Spleen (tissue), 7 donors: Measurements from ENCODE around the gene CIRBP.

Source experiments
- CTCF ChIP-seq, 11 experiments: fragments of 200-600 bp in 7 of 11; fragments of 450-650 bp in 4 of 11; sonication (generic) in 4 of 11; IDR thresholded peaks in 8 of 11; conservative IDR thresholded peaks in 3 of 11; 1 replicate in 7 of 11; 2 replicates in 4 of 11; pipeline versions ENCODE4 v1.4.0 to v1.8.0; 2016 to 2021; ENCODE audit warnings: antibody characterized with exemption in 11 of 11, inconsistent platforms in 4 of 11, mild to moderate bottlenecking in 1 of 11
- POLR2A ChIP-seq, 3 donors: fragments of 450-650 bp; IDR thresholded peaks; one replicate each; pipeline ENCODE4 v1.5.1; 2017; ENCODE audit warnings: antibody characterized with exemption in 3 of 3, mild to moderate bottlenecking in 1 of 3
- POLR2AphosphoS5 ChIP-seq, 3 donors: sonication (generic); formaldehyde crosslinking; IDR thresholded peaks; one replicate each; pipeline ENCODE4 v1.5.1; 2017; ENCODE audit warnings: antibody characterized with exemption in 3 of 3
- donor health status: DM: no; HTN: no; CAD: no; lungs with moderate emphysema.
- donor health status: DM: no; HTN: no; CAD: no.
- donor health status: DM: no; HTN: no; CAD: no.

- TF ChIP-seq CTCF (IDR thresholded peaks at IDR 0.05 in 8 of 11, conservative IDR thresholded peaks at IDR 0.05 in 3 of 11) (no peak), POLR2A (IDR thresholded peaks at IDR 0.05) (no peak), POLR2AphosphoS5 (IDR thresholded peaks at IDR 0.05) (no peak)
Observed at GRCh38 chr19:1304197-1304924, 35.2 kb downstream of the CIRBP start.
